ENCODE data around the gene WASL.
"Not testable (repeated sequence)": the region's sequence is repeated elsewhere in the genome, so short reads cannot be mapped to it uniquely, and the experiment has no call there.

Gene WASL

GRCh38 chr7:123768493-123768892 is 19.7 kb upstream of the WASL start:
- DNase-seq = no peak

GRCh38 chr7:123763191-123763661 is 14.4 kb upstream of the WASL start:
- DNase-seq = no peak

- DNase-seq = no peak
Measured at GRCh38 chr7:123761729-123762128, 12.9 kb upstream of the WASL start.

- no peak for DNase-seq
Measured at GRCh38 chr7:123757095-123757494, 8.3 kb upstream of the WASL start.

GRCh38 chr7:123755338-123755737 is 6.5 kb upstream of the WASL start:
- DNase-seq = no peak

GRCh38 chr7:123754271-123754871 is 5.6 kb upstream of the WASL start:
- no peak for DNase-seq

- no peak for DNase-seq
Measured at GRCh38 chr7:123752534-123752933, 3.7 kb upstream of the WASL start.

- no peak for DNase-seq
Measured at GRCh38 chr7:123751821-123752220, 3.0 kb upstream of the WASL start.

- no peak for DNase-seq
Measured at GRCh38 chr7:123750389-123751230, 1.8 kb upstream of the WASL start.

- no peak for DNase-seq
Measured at GRCh38 chr7:123749537-123749857, 694 bp upstream of the WASL start.

- no peak for DNase-seq
Measured at GRCh38 chr7:123748171-123748733, 551 bp downstream of the WASL start.

- DNase-seq = peak; percentile 16
Measured at GRCh38 chr7:123747620-123748141, 1.1 kb downstream of the WASL start.

- DNase-seq = no peak
Measured at GRCh38 chr7:123746931-123747488, 1.8 kb downstream of the WASL start.

GRCh38 chr7:123746055-123746454 is 2.7 kb downstream of the WASL start:
- no peak for DNase-seq

GRCh38 chr7:123745437-123745836 is 3.4 kb downstream of the WASL start:
- no peak for DNase-seq

- DNase-seq = no peak
Measured at GRCh38 chr7:123744416-123744815, 4.4 kb downstream of the WASL start.

GRCh38 chr7:123741940-123742339 is 6.9 kb downstream of the WASL start:
- DNase-seq = no peak

GRCh38 chr7:123738808-123739207 is 10.0 kb downstream of the WASL start:
- no peak for DNase-seq

- DNase-seq = no peak
Measured at GRCh38 chr7:123738356-123738755, 10.4 kb downstream of the WASL start.

GRCh38 chr7:123737168-123737674 is 11.6 kb downstream of the WASL start:
- DNase-seq = not testable (repeated sequence)

- no peak for DNase-seq
Measured at GRCh38 chr7:123735539-123735938, 13.3 kb downstream of the WASL start.

GRCh38 chr7:123734498-123734897 is 14.3 kb downstream of the WASL start:
- no peak for DNase-seq

- no peak for DNase-seq
Measured at GRCh38 chr7:123732413-123733091, 16.3 kb downstream of the WASL start.

Data from SHP77 treated with DMSO at 0.1 percent for 48 hours (cell line).